ENCODE measurements around the gene RPTOR.

The RPTOR gene

DNA sequence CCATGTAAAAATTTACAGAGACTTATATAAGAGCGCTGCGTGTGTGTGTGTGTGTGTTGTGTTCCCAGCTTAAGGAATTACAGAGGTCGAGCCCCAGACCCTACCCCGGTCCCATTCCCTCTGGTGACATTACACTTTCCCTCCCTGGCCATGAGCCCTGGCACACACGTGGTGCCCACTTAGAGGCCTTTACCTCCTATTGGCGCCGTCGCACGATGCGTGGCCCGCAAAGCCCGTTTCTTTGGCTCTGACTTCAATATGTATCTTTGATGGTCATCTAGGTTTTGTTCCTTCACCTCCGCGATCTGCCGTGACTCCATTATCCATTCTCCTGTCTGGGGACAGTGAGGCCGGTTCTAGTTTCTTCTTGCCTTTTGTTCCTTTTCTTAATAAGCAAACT is 350.1 kb downstream of the RPTOR start:
- Histone ChIP-seq H3K4me3 (ENCODE audit: low read depth, low read length) (no peak overlapping the region), H3K4me1 (ENCODE audit: control insufficient read depth, insufficient read depth, low read length) (peaks cover 13% of the 10 kb centered on the region), H3K27ac (ENCODE audit: extremely low read depth, low read depth, low read length) (no peak overlapping the region), H3K9me3 (ENCODE audit: control insufficient read depth, insufficient read depth, low read depth, low read length) (no peaks in the 10 kb centered on the region), H3K36me3 (ENCODE audit: control insufficient read depth in 2 of 2, insufficient read depth in 1 of 2, low read length in 2 of 2) (peaks cover 0 to 31% of the 10 kb centered on the region in 2 experiments; a peak in 1 of 3 replicates)
- ChIA-PET POLR2A (no interaction called here), CTCF (interaction anchor here (0.7 to 1.1 kb wide), 5 partner anchors 13 to 470 kb away, joined by 3 to 4 read pairs (median 3); no protein-coding TSS in a partner anchor)
- TF ChIP-seq ZNF223 (tag by site-specific recombination; IDR thresholded peaks at IDR 0.05) = no peak
- no peak for TF ChIP-seq ZNF354C (tag by site-specific recombination; IDR thresholded peaks at IDR 0.05; ENCODE audit: borderline replicate concordance, low read depth)
- TF ChIP-seq ZNF133 (tag by site-specific recombination; IDR thresholded peaks at IDR 0.05) = no peak
- no peak for TF ChIP-seq ZNF202 (tag by site-specific recombination; IDR thresholded peaks at IDR 0.05; ENCODE audit: borderline replicate concordance)
- no peak for TF ChIP-seq ZNF555 (tag by site-specific recombination; conservative IDR thresholded peaks at IDR 0.05)
- no peak for TF ChIP-seq MZF1 (tag by site-specific recombination; IDR thresholded peaks at IDR 0.05; ENCODE audit: borderline replicate concordance)
- TF ChIP-seq ZNF112 (tag by site-specific recombination; IDR thresholded peaks at IDR 0.05) = no peak
- no peak for TF ChIP-seq ZNF311 (tag by site-specific recombination; IDR thresholded peaks at IDR 0.05; ENCODE audit: borderline replicate concordance)
- no peak for TF ChIP-seq ZNF391 (tag by site-specific recombination; IDR thresholded peaks at IDR 0.05; ENCODE audit: borderline replicate concordance, low read depth)
- TF ChIP-seq, protein P1, sequence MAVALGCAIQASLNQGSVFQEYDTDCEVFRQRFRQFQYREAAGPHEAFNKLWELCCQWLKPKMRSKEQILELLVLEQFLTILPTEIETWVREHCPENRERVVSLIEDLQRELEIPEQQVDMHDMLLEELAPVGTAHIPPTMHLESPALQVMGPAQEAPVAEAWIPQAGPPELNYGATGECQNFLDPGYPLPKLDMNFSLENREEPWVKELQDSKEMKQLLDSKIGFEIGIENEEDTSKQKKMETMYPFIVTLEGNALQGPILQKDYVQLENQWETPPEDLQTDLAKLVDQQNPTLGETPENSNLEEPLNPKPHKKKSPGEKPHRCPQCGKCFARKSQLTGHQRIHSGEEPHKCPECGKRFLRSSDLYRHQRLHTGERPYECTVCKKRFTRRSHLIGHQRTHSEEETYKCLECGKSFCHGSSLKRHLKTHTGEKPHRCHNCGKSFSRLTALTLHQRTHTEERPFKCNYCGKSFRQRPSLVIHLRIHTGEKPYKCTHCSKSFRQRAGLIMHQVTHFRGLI (tag by site-specific recombination; IDR thresholded peaks at IDR 0.05) = no peak
- TF ChIP-seq ZNF138 (tag by site-specific recombination; IDR thresholded peaks at IDR 0.05; ENCODE audit: borderline replicate concordance) = no peak
- TF ChIP-seq, protein P2, sequence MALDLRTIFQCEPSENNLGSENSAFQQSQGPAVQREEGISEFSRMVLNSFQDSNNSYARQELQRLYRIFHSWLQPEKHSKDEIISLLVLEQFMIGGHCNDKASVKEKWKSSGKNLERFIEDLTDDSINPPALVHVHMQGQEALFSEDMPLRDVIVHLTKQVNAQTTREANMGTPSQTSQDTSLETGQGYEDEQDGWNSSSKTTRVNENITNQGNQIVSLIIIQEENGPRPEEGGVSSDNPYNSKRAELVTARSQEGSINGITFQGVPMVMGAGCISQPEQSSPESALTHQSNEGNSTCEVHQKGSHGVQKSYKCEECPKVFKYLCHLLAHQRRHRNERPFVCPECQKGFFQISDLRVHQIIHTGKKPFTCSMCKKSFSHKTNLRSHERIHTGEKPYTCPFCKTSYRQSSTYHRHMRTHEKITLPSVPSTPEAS (tag by site-specific recombination; IDR thresholded peaks at IDR 0.05) = no peak
- TF ChIP-seq, protein P3, sequence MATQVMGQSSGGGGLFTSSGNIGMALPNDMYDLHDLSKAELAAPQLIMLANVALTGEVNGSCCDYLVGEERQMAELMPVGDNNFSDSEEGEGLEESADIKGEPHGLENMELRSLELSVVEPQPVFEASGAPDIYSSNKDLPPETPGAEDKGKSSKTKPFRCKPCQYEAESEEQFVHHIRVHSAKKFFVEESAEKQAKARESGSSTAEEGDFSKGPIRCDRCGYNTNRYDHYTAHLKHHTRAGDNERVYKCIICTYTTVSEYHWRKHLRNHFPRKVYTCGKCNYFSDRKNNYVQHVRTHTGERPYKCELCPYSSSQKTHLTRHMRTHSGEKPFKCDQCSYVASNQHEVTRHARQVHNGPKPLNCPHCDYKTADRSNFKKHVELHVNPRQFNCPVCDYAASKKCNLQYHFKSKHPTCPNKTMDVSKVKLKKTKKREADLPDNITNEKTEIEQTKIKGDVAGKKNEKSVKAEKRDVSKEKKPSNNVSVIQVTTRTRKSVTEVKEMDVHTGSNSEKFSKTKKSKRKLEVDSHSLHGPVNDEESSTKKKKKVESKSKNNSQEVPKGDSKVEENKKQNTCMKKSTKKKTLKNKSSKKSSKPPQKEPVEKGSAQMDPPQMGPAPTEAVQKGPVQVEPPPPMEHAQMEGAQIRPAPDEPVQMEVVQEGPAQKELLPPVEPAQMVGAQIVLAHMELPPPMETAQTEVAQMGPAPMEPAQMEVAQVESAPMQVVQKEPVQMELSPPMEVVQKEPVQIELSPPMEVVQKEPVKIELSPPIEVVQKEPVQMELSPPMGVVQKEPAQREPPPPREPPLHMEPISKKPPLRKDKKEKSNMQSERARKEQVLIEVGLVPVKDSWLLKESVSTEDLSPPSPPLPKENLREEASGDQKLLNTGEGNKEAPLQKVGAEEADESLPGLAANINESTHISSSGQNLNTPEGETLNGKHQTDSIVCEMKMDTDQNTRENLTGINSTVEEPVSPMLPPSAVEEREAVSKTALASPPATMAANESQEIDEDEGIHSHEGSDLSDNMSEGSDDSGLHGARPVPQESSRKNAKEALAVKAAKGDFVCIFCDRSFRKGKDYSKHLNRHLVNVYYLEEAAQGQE (tag by site-specific recombination; IDR thresholded peaks at IDR 0.05) = no peak
- TF ChIP-seq, protein P4, sequence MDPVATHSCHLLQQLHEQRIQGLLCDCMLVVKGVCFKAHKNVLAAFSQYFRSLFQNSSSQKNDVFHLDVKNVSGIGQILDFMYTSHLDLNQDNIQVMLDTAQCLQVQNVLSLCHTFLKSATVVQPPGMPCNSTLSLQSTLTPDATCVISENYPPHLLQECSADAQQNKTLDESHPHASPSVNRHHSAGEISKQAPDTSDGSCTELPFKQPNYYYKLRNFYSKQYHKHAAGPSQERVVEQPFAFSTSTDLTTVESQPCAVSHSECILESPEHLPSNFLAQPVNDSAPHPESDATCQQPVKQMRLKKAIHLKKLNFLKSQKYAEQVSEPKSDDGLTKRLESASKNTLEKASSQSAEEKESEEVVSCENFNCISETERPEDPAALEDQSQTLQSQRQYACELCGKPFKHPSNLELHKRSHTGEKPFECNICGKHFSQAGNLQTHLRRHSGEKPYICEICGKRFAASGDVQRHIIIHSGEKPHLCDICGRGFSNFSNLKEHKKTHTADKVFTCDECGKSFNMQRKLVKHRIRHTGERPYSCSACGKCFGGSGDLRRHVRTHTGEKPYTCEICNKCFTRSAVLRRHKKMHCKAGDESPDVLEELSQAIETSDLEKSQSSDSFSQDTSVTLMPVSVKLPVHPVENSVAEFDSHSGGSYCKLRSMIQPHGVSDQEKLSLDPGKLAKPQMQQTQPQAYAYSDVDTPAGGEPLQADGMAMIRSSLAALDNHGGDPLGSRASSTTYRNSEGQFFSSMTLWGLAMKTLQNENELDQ (tag by site-specific recombination; IDR thresholded peaks at IDR 0.05; ENCODE audit: low read depth) = no peak
- TF ChIP-seq, protein P5, sequence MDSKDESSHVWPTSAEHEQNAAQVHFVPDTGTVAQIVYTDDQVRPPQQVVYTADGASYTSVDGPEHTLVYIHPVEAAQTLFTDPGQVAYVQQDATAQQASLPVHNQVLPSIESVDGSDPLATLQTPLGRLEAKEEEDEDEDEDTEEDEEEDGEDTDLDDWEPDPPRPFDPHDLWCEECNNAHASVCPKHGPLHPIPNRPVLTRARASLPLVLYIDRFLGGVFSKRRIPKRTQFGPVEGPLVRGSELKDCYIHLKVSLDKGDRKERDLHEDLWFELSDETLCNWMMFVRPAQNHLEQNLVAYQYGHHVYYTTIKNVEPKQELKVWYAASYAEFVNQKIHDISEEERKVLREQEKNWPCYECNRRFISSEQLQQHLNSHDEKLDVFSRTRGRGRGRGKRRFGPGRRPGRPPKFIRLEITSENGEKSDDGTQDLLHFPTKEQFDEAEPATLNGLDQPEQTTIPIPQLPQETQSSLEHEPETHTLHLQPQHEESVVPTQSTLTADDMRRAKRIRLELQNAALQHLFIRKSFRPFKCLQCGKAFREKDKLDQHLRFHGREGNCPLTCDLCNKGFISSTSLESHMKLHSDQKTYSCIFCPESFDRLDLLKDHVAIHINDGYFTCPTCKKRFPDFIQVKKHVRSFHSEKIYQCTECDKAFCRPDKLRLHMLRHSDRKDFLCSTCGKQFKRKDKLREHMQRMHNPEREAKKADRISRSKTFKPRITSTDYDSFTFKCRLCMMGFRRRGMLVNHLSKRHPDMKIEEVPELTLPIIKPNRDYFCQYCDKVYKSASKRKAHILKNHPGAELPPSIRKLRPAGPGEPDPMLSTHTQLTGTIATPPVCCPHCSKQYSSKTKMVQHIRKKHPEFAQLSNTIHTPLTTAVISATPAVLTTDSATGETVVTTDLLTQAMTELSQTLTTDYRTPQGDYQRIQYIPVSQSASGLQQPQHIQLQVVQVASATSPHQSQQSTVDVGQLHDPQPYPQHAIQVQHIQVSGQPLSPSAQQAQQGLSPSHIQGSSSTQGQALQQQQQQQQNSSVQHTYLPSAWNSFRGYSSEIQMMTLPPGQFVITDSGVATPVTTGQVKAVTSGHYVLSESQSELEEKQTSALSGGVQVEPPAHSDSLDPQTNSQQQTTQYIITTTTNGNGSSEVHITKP (tag by site-specific recombination; IDR thresholded peaks at IDR 0.05) = no peak
- no peak for TF ChIP-seq PRDM1 (tag by site-specific recombination; IDR thresholded peaks at IDR 0.05)
- TF ChIP-seq ZNF221 (tag by site-specific recombination; IDR thresholded peaks at IDR 0.05; ENCODE audit: borderline replicate concordance) = no peak
- no peak for TF ChIP-seq TRIM28 (IDR thresholded peaks at IDR 0.05; ENCODE audit: borderline replicate concordance, low read length)
- TF ChIP-seq ZNF114 (tag by site-specific recombination; IDR thresholded peaks at IDR 0.05) = no peak
- TF ChIP-seq MEIS1 (CRISPR knock-in tag; IDR thresholded peaks at IDR 0.05; ENCODE audit: borderline replicate concordance) = no peak
